ENCODE results near the gene SCTR. TPM values are rescaled to one million over a fixed set of nuclear protein-coding genes. Genes with fewer than 3 reads are reported as not detected.

The SCTR gene
- total RNA-seq, 8 experiments from 2014 or later: 0.05 to 0.84 (median 0.35) TPM; not detected in 4

Other genes starting within 250 kb of the SCTR start
- gene C2orf76, start 157.6 kb downstream of the SCTR start, total RNA-seq: 10 to 100 TPM in 7 of 8 experiments, 1 to 10 TPM in 1; 9.5 to 25.1 (median 13.3) TPM
- 100 to 1,000 TPM in 5 of 8 experiments, 10 to 100 TPM in 3; 50.3 to 336 (median 137) TPM for gene DBI, start 157.5 kb downstream of the SCTR start, total RNA-seq
- gene TMEM37, start 92.6 kb downstream of the SCTR start, total RNA-seq: 10 to 100 TPM in 1 of 8 experiments, under 1 TPM in 7; 0.11 to 10.5 (median 0.36) TPM
- 10 to 100 TPM in 1 of 8 experiments, 1 to 10 TPM in 5, under 1 TPM in 1, not detected in 1; 0.52 to 18.7 (median 6.0) TPM for gene CFAP221, start 20.0 kb upstream of the SCTR start, total RNA-seq
- 10 to 100 TPM; 10.1 to 20.0 (median 13.5) TPM for gene TMEM177, start 154.7 kb upstream of the SCTR start, total RNA-seq
- gene PTPN4, start 235.4 kb upstream of the SCTR start, total RNA-seq: 10 to 100 TPM; 10.9 to 37.1 (median 20.4) TPM